Fibroblast of villous mesenchyme (primary cell): ENCODE data around the gene IRX4. TPM values are rescaled to one million over a fixed set of nuclear protein-coding genes. Genes with fewer than 3 reads are reported as not detected.

Source experiments
- DNase-seq: peaks from one replicate; pipeline ENCODE4 v3.0.0-alpha.2; 2010; ENCODE audit warnings: low read depth
- H3K4me3 ChIP-seq: 2 replicates; pipeline ENCODE4 v1.5.1; 2011; ENCODE audit warnings: low read depth, mild to moderate bottlenecking, low read length
- total RNA-seq: library from RNA; depleted of rRNA; stranded (reverse); fragments of >200 nt; gene quantifications from 2 replicates; pipeline ENCODE4 v1.2.3, GENCODE V29; 2012
- TF ChIP-seq, protein P1 (sequence below): IDR thresholded peaks from 2 replicates; pipeline ENCODE4 v1.5.1; 2012; ENCODE audit warnings: low read depth, mild to moderate bottlenecking, low read length; ENCODE audit not compliant: insufficient read depth

IRX4 gene
- total RNA-seq, 1 donor, result not detected

DNA sequence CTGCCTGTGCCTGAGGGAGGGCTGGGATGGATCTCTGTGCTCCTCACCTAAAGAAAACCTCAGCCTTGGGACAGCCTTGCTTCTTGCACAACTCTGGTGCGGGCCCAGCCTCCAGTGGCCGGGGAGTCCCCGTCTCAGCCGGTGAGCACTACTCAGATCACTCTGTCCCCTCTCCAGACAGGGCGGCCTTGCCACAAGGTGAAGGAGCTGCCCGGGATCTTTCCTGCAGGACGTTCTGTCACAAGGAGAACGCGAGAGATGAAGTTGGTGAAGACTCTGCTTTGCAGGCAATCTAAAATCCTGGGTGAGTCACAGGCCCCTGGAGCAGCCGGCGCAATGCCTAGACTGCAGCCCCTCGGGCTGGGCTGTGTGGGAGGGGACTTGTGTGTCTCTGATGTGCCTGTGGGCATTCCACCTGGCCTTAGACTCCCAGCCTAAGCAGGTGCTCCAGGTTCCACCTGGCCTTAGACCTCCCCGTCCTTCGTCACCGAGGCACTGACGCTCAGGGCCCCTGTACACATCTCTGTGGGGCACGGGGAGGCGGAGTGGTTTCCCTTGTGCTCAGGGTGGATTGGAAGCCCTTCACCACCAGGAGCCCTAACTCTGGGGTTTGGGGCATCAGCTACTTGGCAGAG is 15.2 kb upstream of the IRX4 start:
- H3K4me3 ChIP-seq, result no peak overlapping the region
- no peak for DNase-seq
- TF ChIP-seq, protein P1, sequence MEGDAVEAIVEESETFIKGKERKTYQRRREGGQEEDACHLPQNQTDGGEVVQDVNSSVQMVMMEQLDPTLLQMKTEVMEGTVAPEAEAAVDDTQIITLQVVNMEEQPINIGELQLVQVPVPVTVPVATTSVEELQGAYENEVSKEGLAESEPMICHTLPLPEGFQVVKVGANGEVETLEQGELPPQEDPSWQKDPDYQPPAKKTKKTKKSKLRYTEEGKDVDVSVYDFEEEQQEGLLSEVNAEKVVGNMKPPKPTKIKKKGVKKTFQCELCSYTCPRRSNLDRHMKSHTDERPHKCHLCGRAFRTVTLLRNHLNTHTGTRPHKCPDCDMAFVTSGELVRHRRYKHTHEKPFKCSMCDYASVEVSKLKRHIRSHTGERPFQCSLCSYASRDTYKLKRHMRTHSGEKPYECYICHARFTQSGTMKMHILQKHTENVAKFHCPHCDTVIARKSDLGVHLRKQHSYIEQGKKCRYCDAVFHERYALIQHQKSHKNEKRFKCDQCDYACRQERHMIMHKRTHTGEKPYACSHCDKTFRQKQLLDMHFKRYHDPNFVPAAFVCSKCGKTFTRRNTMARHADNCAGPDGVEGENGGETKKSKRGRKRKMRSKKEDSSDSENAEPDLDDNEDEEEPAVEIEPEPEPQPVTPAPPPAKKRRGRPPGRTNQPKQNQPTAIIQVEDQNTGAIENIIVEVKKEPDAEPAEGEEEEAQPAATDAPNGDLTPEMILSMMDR, result no peak

DNA sequence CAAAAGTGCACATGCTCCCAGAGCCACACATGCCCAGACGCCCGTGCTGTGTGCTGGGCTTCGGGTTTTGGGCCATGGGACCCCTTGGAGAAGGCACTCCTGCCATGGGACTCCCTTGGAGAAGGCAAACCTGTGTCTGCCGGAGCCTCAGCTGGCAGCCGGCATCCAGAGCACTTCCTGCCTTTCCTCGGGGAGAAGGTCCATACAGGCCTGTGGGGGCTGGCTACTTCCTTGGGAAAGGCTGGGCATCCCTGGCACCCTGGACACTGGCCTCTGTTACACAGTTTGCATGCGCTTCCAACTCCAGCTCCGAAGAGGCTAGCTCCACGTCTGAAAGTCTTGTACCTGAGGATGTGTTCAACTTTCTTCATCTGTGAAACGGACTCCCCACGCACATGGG is 14.7 kb upstream of the IRX4 start:
- TF ChIP-seq, protein P1, result no peak
- no peak for DNase-seq
- no peak overlapping the region for H3K4me3 ChIP-seq

DNA sequence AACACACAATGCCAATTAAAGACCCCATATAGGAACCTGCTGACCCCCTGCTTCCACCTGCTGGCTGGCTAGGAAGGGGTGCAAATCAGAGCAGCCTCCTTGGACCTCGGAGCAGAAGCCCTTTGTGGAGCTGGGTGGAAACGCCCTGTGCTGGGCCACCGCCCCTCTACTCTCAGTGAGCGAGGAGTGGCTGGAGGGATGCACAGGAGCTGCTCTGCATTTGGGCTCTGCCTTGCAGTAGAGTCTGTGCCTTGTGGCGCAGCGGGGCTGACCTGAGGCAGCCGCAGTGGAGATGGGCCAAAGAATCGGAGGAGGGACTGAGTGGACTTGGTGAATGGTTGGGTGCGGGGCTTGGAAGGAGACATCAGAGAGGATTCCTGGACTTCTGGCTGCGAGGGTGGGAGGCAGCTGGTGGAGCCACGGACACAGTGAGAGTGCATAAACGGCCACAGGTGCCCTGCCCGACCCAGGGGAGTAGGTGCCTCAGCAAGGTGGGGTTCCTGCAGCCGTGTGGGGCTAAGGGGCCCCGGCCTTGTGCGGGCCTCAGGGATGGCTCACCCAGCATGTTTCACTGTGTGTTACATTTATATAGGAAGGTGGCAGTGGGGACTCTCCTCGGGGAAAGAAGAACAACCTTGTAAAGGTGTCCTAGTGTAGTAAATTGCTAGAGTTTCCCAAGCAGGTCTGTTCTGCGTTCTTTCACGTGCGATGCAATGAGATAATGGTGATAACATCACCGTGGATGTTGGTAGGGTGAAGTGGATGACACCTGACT is 14.1 kb upstream of the IRX4 start:
- H3K4me3 ChIP-seq, result no peak overlapping the region
- DNase-seq, result no peak
- TF ChIP-seq, protein P1, result no peak

DNA sequence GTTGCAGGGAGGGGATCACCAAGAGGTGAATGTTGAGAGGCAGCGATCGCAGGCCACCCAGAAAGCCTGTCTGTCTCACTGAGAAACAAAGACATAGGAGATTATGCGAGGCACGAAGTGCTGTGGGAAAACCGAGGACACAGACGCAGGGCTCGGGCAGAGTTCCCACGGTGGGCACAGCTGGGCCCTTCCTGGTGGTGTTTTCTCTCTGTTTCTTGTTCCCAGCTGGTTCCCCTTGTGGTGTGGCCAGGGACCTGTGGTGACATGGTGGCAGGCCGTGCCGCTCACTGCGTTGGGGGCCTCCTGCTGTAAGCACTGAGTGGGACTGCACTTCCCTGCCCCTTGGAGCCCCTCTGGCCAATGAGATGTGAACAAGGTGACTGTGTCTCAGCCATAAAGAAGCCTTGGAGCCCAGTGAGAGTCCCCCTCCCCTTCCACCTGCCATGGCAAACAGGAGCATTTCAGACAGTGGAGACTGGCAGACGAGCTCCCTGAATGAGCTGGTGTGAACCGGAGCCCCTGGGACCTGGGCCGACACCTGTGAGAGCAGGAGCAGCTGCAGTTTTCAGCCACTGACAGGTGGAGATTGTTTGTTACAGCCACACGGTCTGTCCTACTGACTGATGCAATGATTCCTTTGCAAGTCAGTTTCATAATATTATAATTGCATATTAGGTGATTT is 13.2 kb upstream of the IRX4 start:
- DNase-seq, result no peak
- no peak overlapping the region for H3K4me3 ChIP-seq
- TF ChIP-seq, protein P1, result no peak

DNA sequence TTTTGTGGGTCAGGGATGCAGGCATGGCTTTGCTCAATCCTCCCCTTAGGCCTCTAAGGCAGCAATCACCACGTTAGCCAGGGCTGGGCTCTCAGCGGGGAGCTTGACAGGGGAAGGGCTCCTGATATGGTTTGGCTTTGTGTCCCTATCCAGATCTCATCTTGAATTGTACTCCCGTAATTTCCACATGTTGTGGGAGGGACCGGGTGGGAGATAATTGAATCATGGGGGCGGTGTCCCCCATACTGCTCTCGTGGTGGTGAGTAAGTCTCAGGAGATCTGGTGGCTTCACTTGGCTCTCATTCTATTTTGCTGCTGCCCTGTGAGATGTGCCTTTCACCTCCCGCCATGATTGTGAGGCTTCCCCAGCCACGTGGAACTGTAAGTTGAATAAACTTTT is 11.5 kb upstream of the IRX4 start:
- no peak overlapping the region for H3K4me3 ChIP-seq
- no peak for DNase-seq
- TF ChIP-seq, protein P1, result no peak

DNA sequence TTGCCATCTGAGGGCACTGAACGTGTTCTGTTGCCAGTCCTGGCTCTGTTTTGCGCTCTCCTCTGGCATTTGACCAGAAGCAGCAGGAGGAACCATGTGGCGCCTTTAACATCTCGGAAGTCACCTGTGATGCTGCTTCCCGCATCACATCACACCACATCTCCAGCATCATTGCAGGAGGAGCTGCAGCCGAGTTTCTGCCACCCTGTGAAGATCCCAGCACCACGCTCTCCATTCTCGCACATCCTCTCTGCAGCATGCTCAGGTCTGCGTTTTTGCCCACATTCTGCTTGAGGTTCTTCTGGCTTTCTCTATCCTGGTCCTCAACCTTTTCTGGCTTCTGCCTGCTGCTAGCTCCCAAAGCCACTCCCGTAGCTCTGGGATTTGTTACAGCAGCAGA is 11.0 kb upstream of the IRX4 start:
- TF ChIP-seq, protein P1, result no peak
- H3K4me3 ChIP-seq, result no peak overlapping the region
- DNase-seq, result no peak
